Mesenchymal stem cell (in vitro differentiated cells and primary cell): ENCODE data around the gene SERPINA10.
"Not testable (repeated sequence)": the region's sequence is repeated elsewhere in the genome, so short reads cannot be mapped to it uniquely, and the experiment has no call there.

ENCODE experiments used
- DNase-seq: peaks from one replicate; pipeline ENCODE4 v3.0.0-alpha.2; 2013
- H2AFZ ChIP-seq: one replicate; pipeline ENCODE4 v1.6.1; 2013; ENCODE audit warnings: low read depth, mild to moderate bottlenecking, control low read depth, inconsistent platforms, low read length, moderate library complexity
- H2AK5ac ChIP-seq: 2 replicates; pipeline ENCODE4 v1.6.1; 2013; ENCODE audit warnings: low read length, moderate library complexity, mild to moderate bottlenecking, inconsistent platforms; ENCODE audit not compliant: severe bottlenecking
- H2BK120ac ChIP-seq: one replicate; pipeline ENCODE4 v1.6.1; 2013; ENCODE audit warnings: low read depth, mild to moderate bottlenecking, inconsistent platforms, low read length, moderate library complexity
- H2BK12ac ChIP-seq, 2 experiments: one replicate each; pipeline ENCODE4 v1.6.1; 2013; ENCODE audit warnings: inconsistent platforms in 2 of 2, low read length in 2 of 2, mild to moderate bottlenecking in 2 of 2, moderate library complexity in 2 of 2, control low read depth in 1 of 2
- H2BK15ac ChIP-seq: one replicate; pipeline ENCODE4 v1.6.1; 2013; ENCODE audit warnings: mild to moderate bottlenecking, low read depth, inconsistent platforms; ENCODE audit not compliant: poor library complexity, severe bottlenecking
- H2BK5ac ChIP-seq: 2 replicates; pipeline ENCODE4 v1.6.1; 2013; ENCODE audit warnings: low read depth, mild to moderate bottlenecking, low read length, control low read depth, inconsistent platforms; ENCODE audit not compliant: poor library complexity, severe bottlenecking
- H3K14ac ChIP-seq, 2 experiments: one replicate each; pipeline ENCODE4 v1.6.1; 2013; ENCODE audit warnings: inconsistent platforms in 2 of 2, low read length in 2 of 2, control low read depth in 1 of 2, mild to moderate bottlenecking in 1 of 2, moderate library complexity in 1 of 2
- H3K18ac ChIP-seq, 2 experiments: one replicate each; pipeline ENCODE4 v1.6.1; 2013; ENCODE audit warnings: inconsistent platforms in 2 of 2, low read length in 2 of 2, control low read depth in 1 of 2, low read depth in 1 of 2, mild to moderate bottlenecking in 1 of 2
- H3K23ac ChIP-seq, 2 experiments: one replicate each; pipeline ENCODE4 v1.6.1; 2013; ENCODE audit warnings: inconsistent platforms in 2 of 2, low read length in 2 of 2, mild to moderate bottlenecking in 2 of 2, moderate library complexity in 2 of 2, control low read depth in 1 of 2
- H3K27ac ChIP-seq: 2 replicates; pipeline ENCODE4 v1.5.1; 2013; ENCODE audit warnings: mild to moderate bottlenecking, moderate library complexity, low read length, control low read depth, inconsistent platforms; ENCODE audit not compliant: poor library complexity, severe bottlenecking
- H3K27me3 ChIP-seq, 2 experiments: 2 replicates each; pipeline versions ENCODE4 v1.6.1 to v1.7.0; 2013; ENCODE audit warnings: low read length in 2 of 2, mild to moderate bottlenecking in 2 of 2, moderate library complexity in 2 of 2, control low read depth in 1 of 2, inconsistent platforms in 1 of 2; ENCODE audit not compliant: control insufficient read depth in 1 of 2, insufficient read depth in 1 of 2
- H3K36me3 ChIP-seq, 2 experiments: 2 replicates each; pipeline versions ENCODE4 v1.6.1 to v1.7.0; 2013; ENCODE audit warnings: low read length in 2 of 2, control low read depth in 1 of 2, inconsistent platforms in 1 of 2, low read depth in 1 of 2, mild to moderate bottlenecking in 1 of 2; ENCODE audit not compliant: insufficient read depth in 2 of 2, control insufficient read depth in 1 of 2
- H3K4ac ChIP-seq, 2 experiments: one replicate each; pipeline ENCODE4 v1.6.1; 2013; ENCODE audit warnings: inconsistent platforms in 2 of 2, low read length in 2 of 2, mild to moderate bottlenecking in 2 of 2, moderate library complexity in 2 of 2, control low read depth in 1 of 2, low read depth in 1 of 2
- H3K4me1 ChIP-seq: 2 replicates; pipeline ENCODE4 v1.6.1; 2013; ENCODE audit warnings: low read depth, low read length, control low read depth; ENCODE audit not compliant: control insufficient read depth, insufficient read depth
- H3K4me2 ChIP-seq: 2 replicates; pipeline ENCODE4 v1.6.1; 2013; ENCODE audit warnings: low read length, mild to moderate bottlenecking, inconsistent platforms; ENCODE audit not compliant: poor library complexity, severe bottlenecking
- H3K4me3 ChIP-seq, 2 experiments: 2 replicates each; pipeline versions ENCODE4 v1.5.1 to v1.7.0; 2013; ENCODE audit warnings: low read length in 2 of 2, mild to moderate bottlenecking in 2 of 2, control low read depth in 1 of 2, low read depth in 1 of 2; ENCODE audit not compliant: insufficient read depth in 1 of 2
- H3K79me1 ChIP-seq: replicated peaks from 2 replicates; pipeline ENCODE4 v1.6.1; 2013; ENCODE audit warnings: mild to moderate bottlenecking, control low read depth, low read length, inconsistent platforms; ENCODE audit not compliant: poor library complexity, severe bottlenecking
- H3K9ac ChIP-seq: 2 replicates; pipeline ENCODE4 v1.7.0; 2013; ENCODE audit warnings: mild to moderate bottlenecking, low read length, moderate library complexity
- H3K9me3 ChIP-seq: 2 replicates; pipeline ENCODE4 v1.7.0; 2013; ENCODE audit warnings: mild to moderate bottlenecking, low read length; ENCODE audit not compliant: control insufficient read depth
- H4K8ac ChIP-seq: one replicate; pipeline ENCODE4 v1.6.1; 2013; ENCODE audit warnings: inconsistent platforms, mild to moderate bottlenecking, low read length, moderate library complexity
- H4K91ac ChIP-seq: one replicate; pipeline ENCODE4 v1.6.1; 2013; ENCODE audit warnings: mild to moderate bottlenecking, low read length, inconsistent platforms
- WGBS: methylation state at CpG from one replicate; pipeline ENCODE4 v1.1.7; 2013; ENCODE audit warnings: mixed read lengths; 5-methylcytosine and 5-hydroxymethylcytosine counted together

SERPINA10 gene

GRCh38 chr14:94304243-94304642 lies 11.2 kb upstream of the SERPINA10 start:
- no peaks in the 10 kb centered on the region for H3K4me1 ChIP-seq
- 85% methylated on average over 6 of the region's 6 CpGs for WGBS

GRCh38 chr14:94303111-94303510 lies 10.0 kb upstream of the SERPINA10 start:
- no peak for DNase-seq
- Histone ChIP-seq H2AFZ (no peak overlapping the region), H2BK12ac (no peak overlapping the region), H3K27me3 (peaks cover 0 to 5% of the 10 kb centered on the region in 2 experiments), H3K9ac (no peak overlapping the region), H4K91ac (no peak overlapping the region), H4K8ac (no peak overlapping the region), H3K23ac (no peak overlapping the region), H3K36me3 (no peaks in the 10 kb centered on the region), H3K18ac (no peak overlapping the region), H3K4me1 (no peaks in the 10 kb centered on the region), H2AK5ac (no peak overlapping the region), H3K27ac (no peak overlapping the region), H3K4ac (no peak overlapping the region), H2BK120ac (no peak overlapping the region), H3K4me2 (no peak overlapping the region), H2BK15ac (no peak overlapping the region), H3K79me1 (no peaks in the 10 kb centered on the region), H3K14ac (no peak overlapping the region), H2BK5ac (no peak overlapping the region), H3K9me3 (peaks cover 10% of the 10 kb centered on the region), H3K4me3 (no peak overlapping the region)
- 71% methylated on average over 7 of the region's 7 CpGs for WGBS

More at GRCh38 chr14:94304243-94304642, 11.2 kb upstream of the SERPINA10 start:
- Histone ChIP-seq H2AFZ (no peak overlapping the region), H3K9me3 (peaks cover 20% of the 10 kb centered on the region), H2BK120ac (no peak overlapping the region), H3K9ac (no peak overlapping the region), H4K8ac (no peak overlapping the region), H3K36me3 (no peaks in the 10 kb centered on the region), H3K79me1 (no peaks in the 10 kb centered on the region), H2BK12ac (no peak overlapping the region), H3K4me2 (no peak overlapping the region), H4K91ac (no peak overlapping the region), H2BK5ac (no peak overlapping the region), H3K23ac (no peak overlapping the region), H3K4ac (no peak overlapping the region), H3K4me3 (no peak overlapping the region), H3K27me3 (peaks cover 0 to 5% of the 10 kb centered on the region in 2 experiments), H3K14ac (no peak overlapping the region), H3K18ac (no peak overlapping the region), H3K27ac (no peak overlapping the region), H2AK5ac (no peak overlapping the region), H2BK15ac (no peak overlapping the region)
- DNase-seq = no peak

GRCh38 chr14:94298130-94298529 lies 5.1 kb upstream of the SERPINA10 start:
- Histone ChIP-seq H2AK5ac (no peak overlapping the region), H2BK120ac (no peak overlapping the region), H3K79me1 (no peaks in the 10 kb centered on the region), H2BK5ac (no peak overlapping the region), H3K4me3 (no peak overlapping the region), H3K9ac (no peak overlapping the region), H3K4ac (no peak overlapping the region), H3K4me2 (no peak overlapping the region), H3K9me3 (no peaks in the 10 kb centered on the region), H4K91ac (no peak overlapping the region), H3K18ac (no peak overlapping the region), H3K27me3 (peaks cover 0 to 4% of the 10 kb centered on the region in 2 experiments), H3K4me1 (no peaks in the 10 kb centered on the region), H3K27ac (no peak overlapping the region), H2BK12ac (no peak overlapping the region), H3K36me3 (no peaks in the 10 kb centered on the region), H2BK15ac (no peak overlapping the region), H4K8ac (no peak overlapping the region), H2AFZ (no peak overlapping the region), H3K23ac (no peak overlapping the region), H3K14ac (no peak overlapping the region)
- 84% methylated on average over 15 of the region's 15 CpGs for WGBS
- DNase-seq = no peak

GRCh38 chr14:94296181-94296545 lies 3.1 kb upstream of the SERPINA10 start:
- H3K4ac ChIP-seq, H3K14ac ChIP-seq, H3K9me3 ChIP-seq, H3K4me2 ChIP-seq, H4K91ac ChIP-seq, H3K27ac ChIP-seq, H2BK120ac ChIP-seq, H3K36me3 ChIP-seq, H3K9ac ChIP-seq, H2AFZ ChIP-seq, H3K23ac ChIP-seq, H2BK15ac ChIP-seq, H2BK5ac ChIP-seq, H3K79me1 ChIP-seq, H3K4me1 ChIP-seq, DNase-seq, H3K4me3 ChIP-seq, H4K8ac ChIP-seq, H2BK12ac ChIP-seq, H3K18ac ChIP-seq, H2AK5ac ChIP-seq: not testable (repeated sequence)
- 60% methylated on average over 3 of the region's 4 CpGs for WGBS
- H3K27me3 ChIP-seq = peaks cover 0 to 12% of the 10 kb centered on the region in 2 experiments
